Activated T-helper 1 cell treated with anti-CD3 and anti-CD28 coated beads, Interleukin-2, amount 50 U/mL, for 16 hours (primary cell): ENCODE data around the gene THOC5.
"Not testable (repeated sequence)": the region's sequence is repeated elsewhere in the genome, so short reads cannot be mapped to it uniquely, and the experiment has no call there.

ENCODE experiments used
- DNase-seq, 2 donors: peaks; one replicate each; pipeline ENCODE4 v3.0.0-alpha.2; 2020; ENCODE audit warnings: low read depth in 1 of 2, low spot score in 1 of 2

THOC5 gene

GRCh38 chr22:29511126-29511862 lies 42.3 kb downstream of the THOC5 start:
- DNase-seq = no peak

- DNase-seq = no peak
These were observed 43.0 kb downstream of the THOC5 start for GRCh38 chr22:29510542-29510941.

GRCh38 chr22:29509815-29510214 lies 43.7 kb downstream of the THOC5 start:
- DNase-seq = no peak

- no peak for DNase-seq
These were observed 44.3 kb downstream of the THOC5 start for GRCh38 chr22:29509298-29509697.

GRCh38 chr22:29503811-29504372 lies 49.7 kb downstream of the THOC5 start:
- DNase-seq = no peak

GRCh38 chr22:29499852-29500251 lies 53.7 kb downstream of the THOC5 start:
- no peak for DNase-seq

- no peak for DNase-seq
These were observed 59.9 kb downstream of the THOC5 start for GRCh38 chr22:29493636-29494035.

- DNase-seq = no peak
These were observed 62.5 kb downstream of the THOC5 start for GRCh38 chr22:29491012-29491411.

GRCh38 chr22:29489127-29489780 lies 64.3 kb downstream of the THOC5 start:
- not testable (repeated sequence) for DNase-seq

GRCh38 chr22:29487426-29487986 lies 66.1 kb downstream of the THOC5 start:
- no peak for DNase-seq

- DNase-seq = no peak
These were observed 68.1 kb downstream of the THOC5 start for GRCh38 chr22:29485448-29485847.

GRCh38 chr22:29484642-29485041 lies 68.9 kb downstream of the THOC5 start:
- DNase-seq = no peak

GRCh38 chr22:29483254-29483653 lies 70.3 kb downstream of the THOC5 start:
- no peak for DNase-seq

GRCh38 chr22:29482726-29483125 lies 70.8 kb downstream of the THOC5 start:
- no peak for DNase-seq

- DNase-seq = no peak
These were observed 71.3 kb downstream of the THOC5 start for GRCh38 chr22:29482253-29482652.

- no peak for DNase-seq
These were observed 72.1 kb downstream of the THOC5 start for GRCh38 chr22:29481265-29482000.

- no peak for DNase-seq
These were observed 72.9 kb downstream of the THOC5 start for GRCh38 chr22:29480512-29481264.

- no peak for DNase-seq
These were observed 73.4 kb downstream of the THOC5 start for GRCh38 chr22:29480262-29480511.

- DNase-seq = no peak
These were observed 73.9 kb downstream of the THOC5 start, which contains the start of gene NEFH for GRCh38 chr22:29479417-29480261. TSS of gene NEFH (plus strand) at chr22:29480218. CDS start at chr22:29480263, 45 bp downstream.
